MCF 10A (cell line): Measurements from ENCODE around the gene LDB1. TPM values are rescaled to one million over a fixed set of nuclear protein-coding genes. Genes with fewer than 3 reads are reported as not detected.

ENCODE experiments used
- BruUV-seq: library from RNA; stranded (reverse); fragments of 400-500 nt; replicated peaks from 2 replicates; lab custom pipeline; 2021; lab: Mats Ljungman, UMichigan
- CTCF ChIA-PET: fragments of 300-600 bp; sonication (Branson Sonifier 250); formaldehyde crosslinking; extraction: SDS; loops from one replicate; lab custom pipeline; 2021; ENCODE audit warnings: antibody characterized with exemption, inconsistent platforms; lab: Yijun Ruan, JAX
- POLR2A ChIA-PET: fragments of 300-600, 350-650 bp; sonication (Branson Sonifier 250); formaldehyde crosslinking; extraction: SDS; loops from one replicate; lab custom pipeline; 2020; ENCODE audit warnings: antibody characterized with exemption, inconsistent platforms; lab: Yijun Ruan, JAX
- DNase-seq: peaks from one replicate; pipeline ENCODE4 v3.0.0-alpha.2; 2018; ENCODE audit not compliant: unreplicated experiment
- H3K27ac Mint-ChIP-seq: one replicate; pipeline ENCODE4 v1.8.0; 2022; ENCODE audit warnings: mild to moderate bottlenecking, low read depth, mixed read lengths; ENCODE audit not compliant: unreplicated experiment
- H3K27me3 Mint-ChIP-seq: one replicate; pipeline ENCODE4 v1.8.0; 2022; ENCODE audit warnings: mixed read lengths; ENCODE audit not compliant: insufficient read depth, unreplicated experiment
- H3K36me3 Mint-ChIP-seq: one replicate; pipeline ENCODE4 v1.8.0; 2022; ENCODE audit warnings: mild to moderate bottlenecking, moderate library complexity, mixed read lengths; ENCODE audit not compliant: insufficient read depth, unreplicated experiment
- H3K4me1 Mint-ChIP-seq: one replicate; pipeline ENCODE4 v1.8.0; 2022; ENCODE audit warnings: mixed read lengths; ENCODE audit not compliant: insufficient read depth, unreplicated experiment
- H3K4me3 Mint-ChIP-seq: one replicate; pipeline ENCODE4 v1.8.0; 2022; ENCODE audit warnings: mild to moderate bottlenecking, moderate library complexity, mixed read lengths; ENCODE audit not compliant: unreplicated experiment
- H3K9me3 Mint-ChIP-seq: one replicate; pipeline ENCODE4 v1.8.0; 2022; ENCODE audit warnings: mixed read lengths; ENCODE audit not compliant: unreplicated experiment
- intact Hi-C: fragments of 100-400 bp; cut with micrococcal nuclease; formaldehyde crosslinking; loops from 2 replicates; pipeline ENCODE4 v1.14.1; 2022
- total RNA-seq: library from RNA; stranded (reverse); gene quantifications from 2 replicates; pipeline ENCODE4 v1.2.3, GENCODE V29; 2022
- TF ChIP-seq, protein P1 (sequence below): fragments of 200-600 bp; IDR thresholded peaks from one replicate; pipeline ENCODE4 v1.8.0; 2022; ENCODE audit warnings: antibody characterized with exemption, mild to moderate bottlenecking; ENCODE audit not compliant: unreplicated experiment

LDB1 gene
- total RNA-seq, 1 experiment from 2014 or later, result 28.9 TPM

DNA sequence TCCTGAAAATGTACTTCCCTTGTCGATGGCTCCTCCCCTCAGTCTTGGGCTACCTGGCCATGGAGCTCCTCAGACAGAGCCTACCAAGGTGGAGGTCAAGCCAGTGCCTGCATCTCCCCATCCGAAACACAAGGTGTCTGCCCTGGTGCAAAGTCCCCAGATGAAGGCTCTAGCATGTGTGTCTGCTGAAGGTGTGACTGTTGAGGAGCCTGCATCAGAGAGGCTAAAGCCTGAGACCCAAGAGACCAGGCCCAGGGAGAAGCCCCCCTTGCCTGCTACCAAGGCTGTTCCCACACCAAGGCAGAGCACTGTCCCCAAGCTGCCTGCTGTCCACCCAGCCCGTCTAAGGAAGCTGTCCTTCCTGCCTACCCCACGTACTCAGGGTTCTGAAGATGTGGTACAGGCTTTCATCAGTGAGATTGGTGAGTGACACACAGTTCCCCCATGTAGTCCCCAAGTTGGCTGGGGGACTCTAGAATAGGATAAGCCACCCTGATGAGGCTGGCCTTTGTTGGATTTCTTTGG is 21.5 kb upstream of the LDB1 start:
- peaks cover 11% of the 10 kb centered on the region for H3K4me1 Mint-ChIP-seq
- POLR2A ChIA-PET, result interaction anchor here (0.7 to 1.0 kb wide), 2 partner anchors 11 to 282 kb away, joined by 3 read pairs; partner anchors contain the start of gene NOLC1
- H3K36me3 Mint-ChIP-seq, result peaks cover 75% of the 10 kb centered on the region
- CTCF ChIA-PET, result interaction anchor here (0.6 kb wide), 1 partner anchor 263 kb away, joined by 3 read pairs; no protein-coding TSS in a partner anchor
- no peaks in the 10 kb centered on the region for H3K9me3 Mint-ChIP-seq
- TF ChIP-seq, protein P1, sequence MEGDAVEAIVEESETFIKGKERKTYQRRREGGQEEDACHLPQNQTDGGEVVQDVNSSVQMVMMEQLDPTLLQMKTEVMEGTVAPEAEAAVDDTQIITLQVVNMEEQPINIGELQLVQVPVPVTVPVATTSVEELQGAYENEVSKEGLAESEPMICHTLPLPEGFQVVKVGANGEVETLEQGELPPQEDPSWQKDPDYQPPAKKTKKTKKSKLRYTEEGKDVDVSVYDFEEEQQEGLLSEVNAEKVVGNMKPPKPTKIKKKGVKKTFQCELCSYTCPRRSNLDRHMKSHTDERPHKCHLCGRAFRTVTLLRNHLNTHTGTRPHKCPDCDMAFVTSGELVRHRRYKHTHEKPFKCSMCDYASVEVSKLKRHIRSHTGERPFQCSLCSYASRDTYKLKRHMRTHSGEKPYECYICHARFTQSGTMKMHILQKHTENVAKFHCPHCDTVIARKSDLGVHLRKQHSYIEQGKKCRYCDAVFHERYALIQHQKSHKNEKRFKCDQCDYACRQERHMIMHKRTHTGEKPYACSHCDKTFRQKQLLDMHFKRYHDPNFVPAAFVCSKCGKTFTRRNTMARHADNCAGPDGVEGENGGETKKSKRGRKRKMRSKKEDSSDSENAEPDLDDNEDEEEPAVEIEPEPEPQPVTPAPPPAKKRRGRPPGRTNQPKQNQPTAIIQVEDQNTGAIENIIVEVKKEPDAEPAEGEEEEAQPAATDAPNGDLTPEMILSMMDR, result no peak
- no peak for DNase-seq
- intact Hi-C loops, result no loop called here
- H3K27me3 Mint-ChIP-seq, result no peaks in the 10 kb centered on the region
- no TSS peak for BruUV-seq
- no peak overlapping the region for H3K4me3 Mint-ChIP-seq
- no peak overlapping the region for H3K27ac Mint-ChIP-seq

DNA sequence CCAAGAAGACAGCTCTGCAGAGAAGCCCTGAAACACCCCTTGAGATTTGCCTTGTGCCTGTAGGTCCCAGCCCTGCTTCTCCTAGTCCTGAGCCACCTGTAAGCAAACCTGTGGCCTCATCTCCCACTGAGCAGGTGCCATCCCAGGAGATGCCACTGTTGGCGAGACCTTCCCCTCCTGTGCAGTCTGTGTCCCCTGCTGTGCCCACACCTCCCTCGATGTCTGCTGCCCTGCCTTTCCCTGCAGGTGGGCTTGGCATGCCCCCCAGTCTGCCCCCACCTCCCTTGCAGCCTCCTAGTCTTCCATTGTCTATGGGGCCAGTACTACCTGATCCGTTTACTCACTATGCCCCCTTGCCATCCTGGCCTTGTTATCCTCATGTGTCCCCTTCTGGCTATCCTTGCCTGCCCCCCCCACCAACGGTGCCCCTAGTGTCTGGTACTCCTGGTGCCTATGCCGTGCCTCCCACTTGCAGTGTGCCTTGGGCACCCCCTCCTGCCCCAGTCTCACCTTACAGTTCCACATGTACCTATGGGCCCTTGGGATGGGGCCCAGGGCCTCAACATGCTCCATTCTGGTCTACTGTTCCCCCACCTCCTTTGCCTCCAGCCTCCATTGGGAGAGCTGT is 20.9 kb upstream of the LDB1 start:
- TF ChIP-seq, protein P1, result no peak
- no peak for DNase-seq
- ChIA-PET POLR2A (interaction anchor here (0.7 kb wide), 1 partner anchor 11 kb away, joined by 3 read pairs; the partner anchor contains the start of gene NOLC1), CTCF (interaction anchor here (0.6 kb wide), 1 partner anchor 262 kb away, joined by 3 read pairs; no protein-coding TSS in a partner anchor)
- BruUV-seq, result no TSS peak
- H3K4me1 Mint-ChIP-seq, result peaks cover 13% of the 10 kb centered on the region
- H3K27ac Mint-ChIP-seq, result no peak overlapping the region
- no peak overlapping the region for H3K4me3 Mint-ChIP-seq
- intact Hi-C loops, result no loop called here
- H3K36me3 Mint-ChIP-seq, result peaks cover 72% of the 10 kb centered on the region
- no peaks in the 10 kb centered on the region for H3K9me3 Mint-ChIP-seq
- no peaks in the 10 kb centered on the region for H3K27me3 Mint-ChIP-seq

DNA sequence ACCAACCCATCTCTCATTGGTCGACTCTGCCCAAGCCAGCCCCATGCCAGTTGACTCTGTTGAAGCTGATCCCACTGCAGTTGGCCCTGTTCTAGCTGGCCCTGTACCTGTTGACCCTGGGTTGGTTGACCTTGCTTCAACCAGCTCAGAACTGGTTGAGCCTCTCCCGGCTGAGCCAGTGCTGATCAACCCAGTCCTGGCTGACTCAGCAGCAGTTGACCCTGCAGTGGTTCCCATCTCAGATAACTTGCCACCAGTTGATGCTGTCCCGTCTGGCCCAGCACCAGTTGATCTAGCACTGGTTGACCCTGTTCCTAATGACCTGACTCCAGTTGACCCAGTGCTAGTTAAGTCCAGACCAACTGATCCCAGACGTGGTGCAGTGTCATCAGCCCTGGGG is 20.1 kb upstream of the LDB1 start:
- CTCF ChIA-PET, result no interaction called here
- no peaks in the 10 kb centered on the region for H3K27me3 Mint-ChIP-seq
- H3K4me3 Mint-ChIP-seq, result no peak overlapping the region
- POLR2A ChIA-PET, result interaction anchor here (0.7 kb wide), 2 partner anchors 10 to 27 kb away, joined by 3 read pairs; no protein-coding TSS in a partner anchor
- H3K36me3 Mint-ChIP-seq, result peaks cover 64% of the 10 kb centered on the region
- H3K4me1 Mint-ChIP-seq, result peaks cover 20% of the 10 kb centered on the region
- TF ChIP-seq, protein P1, result no peak
- DNase-seq, result no peak
- intact Hi-C loops, result no loop called here
- no peaks in the 10 kb centered on the region for H3K9me3 Mint-ChIP-seq
- H3K27ac Mint-ChIP-seq, result no peak overlapping the region
- BruUV-seq, result no TSS peak
